GM12801 (cell line): ENCODE measurements around the gene SLC25A42.

Experiments used
- TF ChIP-seq, protein P1 (sequence below): IDR thresholded peaks from one replicate; pipeline ENCODE4 v1.5.1; 2011; ENCODE audit warnings: control low read depth; ENCODE audit not compliant: insufficient read length; ENCODE audit errors: extremely low read depth

Gene SLC25A42

DNA sequence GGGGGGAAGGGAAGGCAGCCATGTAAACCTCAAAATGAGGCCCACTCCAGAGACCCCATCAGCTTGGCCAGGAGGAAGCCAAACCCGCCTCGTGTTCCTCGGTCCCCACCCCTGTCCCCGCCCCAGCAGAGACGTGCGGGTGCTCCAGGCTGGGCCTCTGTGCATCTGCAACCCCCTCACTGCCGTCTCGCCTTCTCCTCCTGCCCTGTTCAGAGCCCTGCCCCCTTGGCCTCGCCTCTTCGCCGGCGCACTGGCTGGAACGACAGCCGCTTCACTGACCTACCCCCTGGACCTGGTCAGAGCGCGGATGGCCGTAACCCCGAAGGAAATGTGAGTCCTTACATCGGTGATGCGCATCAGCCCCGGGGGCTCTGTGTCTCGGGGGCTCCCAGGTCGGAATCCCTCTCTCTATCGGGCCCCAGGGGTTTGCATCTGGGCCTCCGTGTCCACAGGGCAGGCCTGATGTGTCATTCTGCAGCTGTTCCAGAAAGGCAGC is 42.3 kb downstream of the SLC25A42 start:
- TF ChIP-seq, protein P1, sequence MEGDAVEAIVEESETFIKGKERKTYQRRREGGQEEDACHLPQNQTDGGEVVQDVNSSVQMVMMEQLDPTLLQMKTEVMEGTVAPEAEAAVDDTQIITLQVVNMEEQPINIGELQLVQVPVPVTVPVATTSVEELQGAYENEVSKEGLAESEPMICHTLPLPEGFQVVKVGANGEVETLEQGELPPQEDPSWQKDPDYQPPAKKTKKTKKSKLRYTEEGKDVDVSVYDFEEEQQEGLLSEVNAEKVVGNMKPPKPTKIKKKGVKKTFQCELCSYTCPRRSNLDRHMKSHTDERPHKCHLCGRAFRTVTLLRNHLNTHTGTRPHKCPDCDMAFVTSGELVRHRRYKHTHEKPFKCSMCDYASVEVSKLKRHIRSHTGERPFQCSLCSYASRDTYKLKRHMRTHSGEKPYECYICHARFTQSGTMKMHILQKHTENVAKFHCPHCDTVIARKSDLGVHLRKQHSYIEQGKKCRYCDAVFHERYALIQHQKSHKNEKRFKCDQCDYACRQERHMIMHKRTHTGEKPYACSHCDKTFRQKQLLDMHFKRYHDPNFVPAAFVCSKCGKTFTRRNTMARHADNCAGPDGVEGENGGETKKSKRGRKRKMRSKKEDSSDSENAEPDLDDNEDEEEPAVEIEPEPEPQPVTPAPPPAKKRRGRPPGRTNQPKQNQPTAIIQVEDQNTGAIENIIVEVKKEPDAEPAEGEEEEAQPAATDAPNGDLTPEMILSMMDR: no peak

DNA sequence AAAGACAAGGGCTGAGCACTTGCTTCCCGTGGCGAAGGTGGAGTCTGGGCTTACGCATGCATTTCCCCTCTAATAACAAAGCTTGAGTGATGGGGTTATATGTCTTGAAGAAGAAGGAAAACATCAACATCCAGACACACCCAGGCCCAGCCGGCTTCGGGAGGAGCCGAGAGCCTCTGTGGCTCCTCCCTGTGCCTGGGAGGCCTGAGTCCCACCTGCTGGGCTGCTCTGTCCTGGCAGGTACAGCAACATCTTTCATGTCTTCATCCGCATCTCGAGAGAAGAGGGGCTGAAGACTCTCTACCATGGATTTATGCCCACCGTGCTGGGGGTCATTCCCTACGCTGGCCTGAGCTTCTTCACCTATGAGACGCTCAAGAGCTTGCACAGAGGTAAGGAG is 43.9 kb downstream of the SLC25A42 start:
- TF ChIP-seq, protein P1: no peak

DNA sequence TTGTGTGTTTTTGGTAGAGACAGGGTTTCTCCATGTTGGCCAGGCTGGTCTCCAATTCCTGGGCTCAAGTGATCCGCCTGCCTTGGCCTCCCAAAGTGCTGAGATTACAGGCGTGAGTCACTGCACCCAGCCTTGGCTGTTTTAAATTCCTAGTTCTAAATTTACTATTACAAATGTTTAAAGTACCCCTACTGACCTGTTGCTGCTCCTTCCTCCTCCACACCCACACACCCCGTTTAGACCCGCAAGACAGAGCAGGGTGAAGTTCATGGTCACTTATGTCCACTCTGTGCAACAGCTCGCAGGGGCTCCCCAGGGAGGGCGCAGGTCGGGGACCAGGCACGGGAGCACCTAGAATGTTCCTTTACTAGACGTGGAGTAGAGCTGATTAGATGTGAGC is 45.8 kb downstream of the SLC25A42 start:
- TF ChIP-seq, protein P1: no peak

DNA sequence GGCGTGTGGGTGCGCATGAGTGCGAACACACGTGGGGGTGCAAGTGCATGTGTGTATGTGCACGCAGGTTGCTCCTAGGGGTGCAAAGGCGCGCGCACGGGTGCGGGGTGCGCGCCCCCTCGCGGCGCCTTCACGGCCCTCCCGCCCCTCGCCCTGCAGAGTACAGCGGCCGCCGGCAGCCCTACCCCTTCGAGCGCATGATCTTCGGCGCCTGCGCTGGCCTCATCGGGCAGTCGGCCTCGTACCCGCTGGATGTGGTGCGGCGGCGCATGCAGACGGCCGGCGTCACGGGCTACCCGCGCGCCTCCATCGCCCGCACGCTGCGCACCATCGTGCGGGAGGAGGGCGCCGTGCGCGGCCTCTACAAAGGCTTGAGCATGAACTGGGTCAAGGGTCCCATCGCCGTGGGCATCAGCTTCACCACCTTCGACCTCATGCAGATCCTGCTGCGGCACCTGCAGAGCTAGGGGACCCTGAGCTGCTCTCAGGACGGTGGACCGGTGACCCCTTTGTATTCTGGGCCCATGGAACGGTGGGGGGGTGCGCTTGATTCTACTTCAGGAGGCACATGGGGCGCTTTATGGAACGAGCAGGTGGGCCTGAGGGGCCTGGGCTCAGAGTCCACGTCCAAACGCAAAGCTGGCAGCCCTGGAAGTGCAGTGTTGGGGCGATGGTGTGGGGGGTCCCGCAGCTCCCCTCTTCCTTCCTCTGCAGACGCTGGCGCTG is 46.8 kb downstream of the SLC25A42 start:
- TF ChIP-seq, protein P1: no peak

DNA sequence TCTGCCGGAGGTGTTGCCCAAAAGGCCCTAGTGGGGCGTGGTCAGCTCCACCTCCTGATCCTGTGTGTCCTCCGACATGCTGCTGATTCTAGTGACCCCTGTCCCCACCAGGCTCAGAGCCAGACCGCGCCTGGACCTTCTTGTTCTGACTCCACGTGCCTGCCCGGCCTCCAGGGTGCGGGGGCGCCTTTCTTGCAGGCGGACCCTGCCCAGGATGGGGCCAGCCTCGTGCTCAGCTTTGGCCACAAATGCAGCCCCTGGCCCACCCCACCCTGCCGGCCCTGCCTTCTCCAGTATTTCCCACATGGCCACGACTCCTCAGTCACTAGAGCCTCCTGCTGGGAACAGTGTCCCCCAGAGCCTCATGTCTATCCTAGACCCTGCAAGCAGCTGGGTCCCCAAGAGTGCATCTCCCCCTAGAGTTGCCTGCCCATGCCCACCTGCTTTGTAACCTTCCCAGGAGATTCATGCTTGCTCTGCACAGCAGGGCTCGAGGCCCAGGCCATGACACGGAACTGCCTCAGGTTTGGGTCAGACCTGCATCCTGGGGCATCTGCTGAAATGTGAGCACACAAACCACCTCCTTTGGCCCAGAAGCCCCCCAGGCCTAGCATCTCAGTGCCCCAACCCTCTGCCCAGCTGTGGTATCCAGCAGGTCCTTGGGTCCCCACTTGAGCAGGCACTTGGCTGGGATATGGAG is 47.5 kb downstream of the SLC25A42 start:
- TF ChIP-seq, protein P1: no peak

DNA sequence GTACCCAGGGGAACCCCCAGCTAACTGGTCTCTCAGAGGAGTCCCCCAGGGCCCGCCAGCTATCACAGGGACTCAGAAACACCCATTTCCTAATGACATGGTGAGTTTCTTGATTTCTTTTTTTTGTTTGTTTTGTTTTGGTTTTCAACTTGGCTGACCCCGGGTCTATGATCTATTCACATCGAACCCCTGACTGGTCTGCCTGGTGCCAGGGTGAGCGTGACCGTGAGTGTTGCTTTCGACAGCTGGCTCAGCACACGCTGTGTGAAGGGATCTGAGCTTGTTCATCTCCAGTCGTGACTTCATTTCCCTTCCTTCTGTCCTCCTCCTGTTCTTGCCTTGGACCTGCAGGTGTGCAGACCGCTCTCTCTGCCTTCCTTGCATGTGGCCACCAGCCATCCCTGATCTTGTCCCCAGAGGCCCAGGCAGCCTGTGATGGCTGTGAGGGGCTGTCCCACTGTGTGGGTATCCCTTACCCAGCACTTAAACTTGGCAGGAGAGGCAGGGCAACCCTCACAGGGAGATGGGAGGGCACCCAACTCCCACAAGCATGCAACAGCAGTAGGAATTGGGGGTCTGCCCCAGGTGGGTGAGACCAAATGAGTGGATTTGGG is 48.3 kb downstream of the SLC25A42 start:
- TF ChIP-seq, protein P1: no peak

DNA sequence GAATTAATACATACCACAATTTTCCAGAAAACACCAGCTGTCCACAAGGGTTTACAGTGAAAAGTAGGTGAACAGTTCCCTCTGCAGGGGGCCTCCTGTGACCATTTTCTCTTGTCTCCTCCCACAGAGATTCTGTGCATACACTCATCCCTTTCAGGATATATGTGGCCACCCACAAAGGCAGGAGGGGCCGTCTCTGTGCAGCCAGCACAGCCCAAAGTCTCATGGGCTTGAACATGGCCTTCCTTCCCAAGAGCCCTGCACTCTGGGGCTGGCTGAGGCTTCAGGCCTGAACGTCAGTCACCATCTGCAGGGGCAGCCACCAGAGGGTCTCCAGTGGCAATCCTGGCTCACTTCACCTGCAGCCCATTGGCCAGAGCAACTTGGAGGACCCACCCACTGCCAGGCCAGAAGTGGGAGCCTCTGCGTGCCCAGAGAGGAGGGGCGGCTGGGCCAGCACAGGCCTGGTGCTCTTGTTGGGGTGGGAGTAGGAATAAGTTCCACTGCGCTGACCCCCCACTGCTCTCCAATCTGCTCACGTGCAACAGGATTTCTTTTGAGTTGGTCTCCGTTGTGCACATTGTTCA is 49.3 kb downstream of the SLC25A42 start:
- TF ChIP-seq, protein P1: no peak
